GM08714 (cell line): ENCODE data around the gene MAP3K5.
"Not testable (repeated sequence)": the region's sequence is repeated elsewhere in the genome, so short reads cannot be mapped to it uniquely, and the experiment has no call there.

Experiments
- H3K4me3 ChIP-seq: fragments of 200-500 bp; sonication (Bioruptor generic); 2 replicates; pipeline ENCODE4 v1.5.1; 2014; ENCODE audit warnings: mild to moderate bottlenecking, low read length, inconsistent platforms
- ZNF274 ChIP-seq: IDR thresholded peaks from 2 replicates; pipeline ENCODE4 v1.6.1; 2012; ENCODE audit warnings: mild to moderate bottlenecking, low read depth, low read length

Gene MAP3K5

DNA sequence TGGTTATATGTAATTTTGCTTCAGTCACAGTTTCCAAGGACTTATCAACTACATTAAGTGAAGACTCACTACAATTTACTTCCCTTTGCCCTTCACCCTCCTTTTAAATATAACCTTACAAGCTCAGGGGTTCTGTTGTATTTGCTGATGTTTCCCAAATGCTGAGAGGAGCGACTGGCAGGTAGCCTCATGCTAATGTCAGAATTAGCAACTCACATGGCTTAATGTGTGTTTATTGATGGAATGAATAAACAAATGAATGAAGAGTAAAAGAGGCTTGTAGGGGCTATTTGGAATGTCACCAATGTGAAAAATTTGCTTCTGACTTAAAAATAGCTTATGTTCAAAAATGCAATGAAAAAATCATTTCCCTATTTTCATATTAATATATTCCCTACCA lies 200.7 kb downstream of the MAP3K5 start:
- no peak for TF ChIP-seq ZNF274
- H3K4me3 ChIP-seq = no peak overlapping the region

DNA sequence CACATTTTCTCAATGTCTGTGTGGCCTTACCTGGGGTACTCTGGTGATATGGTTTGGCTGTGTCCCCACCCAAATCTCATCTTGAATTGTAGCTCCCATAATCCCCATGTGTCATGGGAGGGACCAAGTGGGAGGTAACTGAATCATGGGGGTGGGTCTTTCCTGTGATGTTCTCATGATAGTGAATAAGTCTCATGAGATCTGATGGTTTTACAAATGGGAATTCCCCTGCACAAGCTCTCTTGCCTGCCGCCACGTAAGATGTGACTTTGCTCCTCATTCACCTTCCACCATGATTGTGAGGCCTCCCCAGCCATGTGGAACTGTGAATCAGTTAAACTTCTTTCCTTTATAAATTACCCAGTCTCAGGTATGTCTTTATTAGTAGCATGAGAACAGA lies 201.4 kb downstream of the MAP3K5 start:
- H3K4me3 ChIP-seq = not testable (repeated sequence)

DNA sequence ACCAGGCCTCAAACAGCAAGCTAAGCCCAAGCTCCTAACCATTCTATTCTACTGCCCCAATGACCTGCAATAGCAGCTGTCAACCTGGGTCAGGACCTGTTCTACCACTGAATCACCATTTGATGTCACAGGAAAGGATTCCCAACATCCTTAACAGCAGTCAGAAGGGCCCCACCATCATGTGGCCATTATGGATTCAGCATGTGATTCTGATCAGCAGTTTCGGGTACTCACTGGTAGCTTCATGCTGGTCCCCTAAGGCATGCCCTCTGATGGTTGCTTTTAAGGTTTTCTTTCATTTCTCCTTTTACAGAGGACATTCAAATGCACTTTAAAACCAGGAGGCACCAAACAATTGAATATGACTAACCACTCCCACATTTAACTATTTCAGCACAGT lies 204.8 kb downstream of the MAP3K5 start:
- no peak for TF ChIP-seq ZNF274
- H3K4me3 ChIP-seq = no peak overlapping the region

DNA sequence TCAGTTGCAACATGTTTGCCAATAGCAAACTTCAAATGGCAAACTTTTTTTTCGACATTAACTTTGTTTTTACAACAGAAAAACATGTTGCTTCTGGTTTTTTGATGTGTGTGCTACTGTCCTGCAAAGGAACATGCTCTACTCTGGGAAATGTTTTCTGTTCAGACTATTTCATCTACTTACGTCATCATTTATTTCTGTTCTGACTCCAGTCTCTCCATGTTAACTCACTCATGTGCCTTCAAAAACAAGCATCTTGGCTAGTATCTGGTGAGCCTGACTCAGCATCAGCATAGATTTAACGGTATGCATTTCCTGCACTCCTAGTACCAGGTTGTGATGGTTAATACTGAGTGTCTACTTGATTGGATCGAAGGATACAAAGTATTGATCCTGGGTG lies 206.0 kb downstream of the MAP3K5 start:
- H3K4me3 ChIP-seq = no peak overlapping the region
- TF ChIP-seq ZNF274 = no peak

- not testable (repeated sequence) for H3K4me3 ChIP-seq
Measured at GRCh38 chr6:136585523-136585922, 206.8 kb downstream of the MAP3K5 start.

DNA sequence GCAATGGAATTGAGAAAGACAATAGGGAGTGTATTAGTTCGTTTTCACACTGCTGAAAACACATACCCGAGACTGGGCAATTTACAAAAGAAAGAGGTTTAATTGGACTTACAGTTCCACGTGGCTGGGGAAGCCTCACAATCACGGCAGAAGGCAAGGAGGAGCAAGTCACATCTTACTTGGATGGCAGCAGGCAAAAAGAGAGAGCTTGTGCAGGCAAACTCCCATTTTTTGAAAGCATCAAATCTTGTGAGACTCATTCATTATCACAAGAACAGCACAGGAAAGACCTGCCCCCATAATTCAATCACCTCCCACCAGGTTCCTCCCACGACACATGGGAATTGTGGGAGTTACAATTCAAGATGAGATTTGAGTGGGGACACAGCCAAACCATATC lies 208.0 kb downstream of the MAP3K5 start:
- H3K4me3 ChIP-seq = not testable (repeated sequence)

DNA sequence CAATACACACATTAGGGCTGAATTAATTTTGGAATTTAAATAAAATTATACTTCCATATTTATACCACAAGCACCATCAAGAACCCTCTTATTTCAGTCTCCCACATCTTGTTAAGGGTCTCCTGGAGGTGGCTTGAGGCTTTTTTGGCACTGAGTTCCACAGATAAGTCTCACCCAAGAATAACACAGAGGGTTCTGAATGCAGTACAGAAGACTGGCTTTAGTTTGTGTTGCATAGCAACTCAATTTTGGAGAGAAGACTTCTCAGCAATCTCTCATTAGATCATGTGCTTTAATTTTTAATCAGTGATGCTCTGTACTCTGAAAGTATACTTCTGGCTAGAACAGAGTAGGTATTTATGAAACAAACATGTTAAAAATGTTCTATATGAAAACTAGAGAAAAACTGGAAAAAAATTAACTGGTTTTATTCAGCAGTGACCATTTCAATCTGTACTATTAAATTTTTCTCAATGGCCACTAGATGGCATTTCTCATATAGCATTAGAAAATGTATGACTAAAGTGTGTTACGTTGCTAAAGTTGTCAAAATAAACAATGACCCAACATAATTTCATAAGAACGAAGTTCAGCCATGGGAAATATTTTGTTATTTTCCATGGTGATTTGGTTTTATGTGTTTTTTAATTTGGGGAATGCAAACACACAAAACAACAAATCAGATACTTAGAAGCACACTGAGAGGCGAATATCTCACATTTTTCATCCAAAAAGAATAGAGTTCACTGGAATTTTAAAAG lies 209.4 kb downstream of the MAP3K5 start:
- TF ChIP-seq ZNF274 = no peak
- no peak overlapping the region for H3K4me3 ChIP-seq

GRCh38 chr6:136579800-136580199 lies 212.5 kb downstream of the MAP3K5 start:
- no peak overlapping the region for H3K4me3 ChIP-seq
- TF ChIP-seq ZNF274 = no peak

- no peak for TF ChIP-seq ZNF274
- no peak overlapping the region for H3K4me3 ChIP-seq
Measured at GRCh38 chr6:136576821-136577220, 215.5 kb downstream of the MAP3K5 start.

DNA sequence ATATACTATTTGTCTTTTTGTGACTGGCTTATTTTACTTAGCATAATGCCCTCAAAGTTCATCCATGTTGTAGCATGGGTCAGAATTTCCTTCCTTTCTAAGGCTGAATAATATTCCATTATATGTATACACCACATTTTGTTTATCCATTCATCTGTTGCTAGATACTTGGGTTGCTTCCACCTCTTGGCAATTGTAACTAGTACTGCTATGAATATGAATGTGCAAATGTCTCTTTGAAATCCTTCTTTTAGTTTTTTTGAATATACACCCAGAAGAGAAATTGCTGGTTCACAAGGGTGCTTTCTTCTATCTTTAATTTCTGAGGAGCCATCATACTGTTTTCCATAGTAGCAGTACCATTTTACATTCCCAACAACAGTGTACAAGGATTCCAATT lies 220.8 kb downstream of the MAP3K5 start:
- TF ChIP-seq ZNF274 = no peak
- no peak overlapping the region for H3K4me3 ChIP-seq

DNA sequence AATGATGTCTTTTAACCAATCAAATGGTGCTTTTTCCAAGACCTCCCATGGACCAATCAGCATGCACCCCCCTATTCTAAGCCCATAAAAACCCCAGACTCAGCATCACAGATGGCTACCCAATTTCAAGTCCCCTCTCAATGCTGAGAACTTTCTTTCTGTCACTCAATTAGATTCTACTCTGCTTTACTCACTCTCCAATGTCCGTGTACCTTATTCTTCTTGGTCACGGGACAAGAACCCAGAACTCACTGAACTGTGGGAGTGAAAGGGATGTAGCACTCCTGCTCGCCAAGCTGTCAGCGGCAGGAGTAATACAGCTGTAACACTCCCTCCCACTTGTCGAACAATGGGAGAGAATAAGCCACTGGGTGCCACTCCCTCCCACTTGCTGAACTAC lies 221.2 kb downstream of the MAP3K5 start:
- no peak overlapping the region for H3K4me3 ChIP-seq
- TF ChIP-seq ZNF274 = no peak

- no peak for TF ChIP-seq ZNF274
- no peak overlapping the region for H3K4me3 ChIP-seq
Measured at GRCh38 chr6:136568129-136568528, 224.1 kb downstream of the MAP3K5 start.

- H3K4me3 ChIP-seq = no peak overlapping the region
- no peak for TF ChIP-seq ZNF274
Measured at GRCh38 chr6:136567688-136568087, 224.6 kb downstream of the MAP3K5 start.

GRCh38 chr6:136566851-136567250 lies 225.4 kb downstream of the MAP3K5 start:
- no peak overlapping the region for H3K4me3 ChIP-seq
- TF ChIP-seq ZNF274 = no peak

DNA sequence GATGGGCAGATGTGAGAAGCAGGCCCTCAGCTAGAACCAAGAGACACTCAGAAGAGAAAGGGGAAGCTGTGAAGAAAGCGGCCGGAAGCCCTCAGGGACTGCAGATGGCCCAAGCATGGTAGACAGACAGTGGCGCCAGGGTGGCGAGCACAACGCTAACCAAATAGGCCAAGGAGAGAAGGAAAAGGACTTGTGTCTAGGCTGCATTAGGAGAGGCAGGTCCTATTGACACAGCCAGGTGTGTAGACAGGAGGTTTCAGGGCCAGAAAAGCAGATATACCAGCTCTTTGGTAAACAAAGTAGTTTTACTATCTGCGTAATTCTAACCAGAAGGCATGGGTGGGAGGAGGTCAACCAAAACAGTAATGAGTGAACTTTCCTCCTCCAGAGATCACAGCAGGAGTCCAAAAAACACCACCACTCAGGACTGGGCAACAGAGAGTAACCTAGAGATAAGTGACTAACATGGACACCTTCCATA lies 226.2 kb downstream of the MAP3K5 start:
- TF ChIP-seq ZNF274 = no peak
- H3K4me3 ChIP-seq = no peak overlapping the region

DNA sequence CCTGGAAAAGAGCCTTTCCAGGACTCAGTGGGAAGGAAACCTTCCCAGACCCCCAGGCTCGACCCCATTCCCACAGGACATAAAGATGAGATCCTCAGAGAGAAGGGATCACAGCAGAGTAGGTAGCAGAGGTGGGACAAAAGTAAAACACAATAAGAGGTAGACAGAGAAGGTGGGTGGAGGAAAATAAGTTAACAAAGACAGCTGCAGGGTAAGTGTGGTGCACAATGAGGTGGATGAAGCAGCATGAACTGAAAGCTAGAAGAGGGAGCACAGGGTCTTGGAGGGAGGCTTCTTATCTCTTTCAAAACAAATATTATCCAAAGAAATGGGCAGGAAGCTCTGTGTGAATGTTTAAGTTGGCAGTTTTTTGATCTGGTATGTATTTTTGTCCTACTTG lies 228.1 kb downstream of the MAP3K5 start:
- no peak overlapping the region for H3K4me3 ChIP-seq
- TF ChIP-seq ZNF274 = no peak
